Measurements from ENCODE around the gene GIGYF1. TPM values are rescaled to one million over a fixed set of nuclear protein-coding genes. Genes with fewer than 3 reads are reported as not detected.
A peak's percentile ranks its signal among the peaks of the same experiment; 100 is the strongest.
"Not testable (repeated sequence)": the region's sequence is repeated elsewhere in the genome, so short reads cannot be mapped to it uniquely, and the experiment has no call there.

The GIGYF1 gene
- total and polyA plus RNA-seq, 4 donors: 19.0 to 41.6 (median 33.8) TPM

- 3 to 4% methylated on average over 21 of the region's 21 CpGs for WGBS, 2 donors
- peaks cover 7 to 26% (median 23%) of the 10 kb centered on the region in 3 donors for H3K27me3 ChIP-seq (ENCODE audit: control insufficient read depth in 3 of 3, insufficient read depth in 3 of 3, low read length in 2 of 3)
Measured at GRCh38 chr7:100720279-100720670, 26.2 kb upstream of the GIGYF1 start, which contains the start of gene EPO. Gene EPO (plus strand): TSS chr7:100720468. CDS start chr7:100720981, 513 bp downstream.

DNA sequence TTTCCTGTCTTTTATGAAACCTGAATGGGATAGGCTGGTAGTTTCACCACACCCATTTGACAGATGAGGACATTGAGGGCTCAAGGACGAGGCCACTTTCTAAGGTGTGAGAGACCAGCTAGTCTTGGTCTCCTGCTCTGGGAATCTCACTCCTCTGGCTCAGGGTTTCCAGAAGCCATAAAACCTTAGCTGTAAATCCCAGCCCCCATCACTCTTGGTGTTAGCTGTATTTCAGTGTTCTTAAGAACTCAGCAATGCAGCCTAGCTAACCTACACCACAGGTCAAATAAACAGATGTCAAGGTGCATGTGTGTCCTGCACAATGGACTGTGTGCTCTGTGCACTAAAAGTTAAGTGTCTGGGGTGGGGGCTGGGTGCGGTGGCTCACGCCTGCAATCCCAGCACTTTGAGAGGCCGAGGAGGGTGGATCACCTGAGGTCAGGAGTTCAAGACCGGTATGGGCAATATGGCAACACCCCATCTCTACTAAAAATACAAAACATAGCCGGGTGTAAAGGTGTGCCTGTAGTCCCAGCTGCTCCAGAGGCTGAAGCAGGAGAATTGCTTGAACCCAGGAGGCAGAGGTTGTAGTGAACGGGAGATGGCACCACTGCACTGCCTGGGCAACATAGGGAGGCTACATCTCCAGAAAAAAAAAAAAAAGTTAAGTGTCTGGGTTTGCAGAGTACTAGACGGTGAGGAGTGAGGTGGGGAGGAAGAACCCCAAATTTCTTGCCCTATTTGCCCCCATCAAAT is 25.7 kb upstream of the GIGYF1 start:
- Histone ChIP-seq H3K27me3 (ENCODE audit: control insufficient read depth in 3 of 3, insufficient read depth in 3 of 3, low read length in 2 of 3) (peaks cover 7 to 26% (median 23%) of the 10 kb centered on the region in 3 donors), H3K4me3 (no peak overlapping the region), H3K9ac (ENCODE audit: insufficient read depth in 1 of 2, low read length in 2 of 2) (no peak overlapping the region), H3K4me1 (ENCODE audit: control insufficient read depth in 5 of 5, insufficient read depth in 5 of 5, low read length in 5 of 5) (peaks cover 0 to 10% (median 3%) of the 10 kb centered on the region in 5 donors), H3K36me3 (ENCODE audit: control insufficient read depth in 4 of 4, insufficient read depth in 4 of 4, low read length in 4 of 4) (no peaks in the 10 kb centered on the region), H3K27ac (ENCODE audit: low read depth in 1 of 2, low read length in 1 of 2) (no peak overlapping the region), H3K9me3 (ENCODE audit: control insufficient read depth in 4 of 4, insufficient read depth in 3 of 4, low read length in 3 of 4) (peaks cover 0 to 3% (median under 1%) of the 10 kb centered on the region in 4 donors)
- WGBS, 2 donors: 46 to 52% methylated on average over 8 of the region's 8 CpGs
- ATAC-seq (ENCODE audit: insufficient read depth, low FRiP score) (no peak), DNase-seq (peak in 1 of 3 donors; percentile 23)
- TF ChIP-seq, protein P1, sequence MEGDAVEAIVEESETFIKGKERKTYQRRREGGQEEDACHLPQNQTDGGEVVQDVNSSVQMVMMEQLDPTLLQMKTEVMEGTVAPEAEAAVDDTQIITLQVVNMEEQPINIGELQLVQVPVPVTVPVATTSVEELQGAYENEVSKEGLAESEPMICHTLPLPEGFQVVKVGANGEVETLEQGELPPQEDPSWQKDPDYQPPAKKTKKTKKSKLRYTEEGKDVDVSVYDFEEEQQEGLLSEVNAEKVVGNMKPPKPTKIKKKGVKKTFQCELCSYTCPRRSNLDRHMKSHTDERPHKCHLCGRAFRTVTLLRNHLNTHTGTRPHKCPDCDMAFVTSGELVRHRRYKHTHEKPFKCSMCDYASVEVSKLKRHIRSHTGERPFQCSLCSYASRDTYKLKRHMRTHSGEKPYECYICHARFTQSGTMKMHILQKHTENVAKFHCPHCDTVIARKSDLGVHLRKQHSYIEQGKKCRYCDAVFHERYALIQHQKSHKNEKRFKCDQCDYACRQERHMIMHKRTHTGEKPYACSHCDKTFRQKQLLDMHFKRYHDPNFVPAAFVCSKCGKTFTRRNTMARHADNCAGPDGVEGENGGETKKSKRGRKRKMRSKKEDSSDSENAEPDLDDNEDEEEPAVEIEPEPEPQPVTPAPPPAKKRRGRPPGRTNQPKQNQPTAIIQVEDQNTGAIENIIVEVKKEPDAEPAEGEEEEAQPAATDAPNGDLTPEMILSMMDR (IDR thresholded peaks at IDR 0.05; ENCODE audit: control extremely low read depth, extremely low read depth): no peak

More at GRCh38 chr7:100720279-100720670, 26.2 kb upstream of the GIGYF1 start, which contains the start of gene EPO:
- peaks cover 0 to 3% (median under 1%) of the 10 kb centered on the region in 4 donors for H3K9me3 ChIP-seq (ENCODE audit: control insufficient read depth in 4 of 4, insufficient read depth in 3 of 4, low read length in 3 of 4)
- no peaks in the 10 kb centered on the region for H3K36me3 ChIP-seq (ENCODE audit: control insufficient read depth in 4 of 4, insufficient read depth in 4 of 4, low read length in 4 of 4)
- H3K4me1 ChIP-seq (ENCODE audit: control insufficient read depth in 5 of 5, insufficient read depth in 5 of 5, low read length in 5 of 5): peaks cover 0 to 10% (median 3%) of the 10 kb centered on the region in 5 donors
- no peak within 1 kb of the TSS for H3K9ac ChIP-seq (ENCODE audit: insufficient read depth in 1 of 2, low read length in 2 of 2)
- no peak within 1 kb of the TSS for H3K4me3 ChIP-seq
- H3K27ac ChIP-seq (ENCODE audit: low read depth in 1 of 2, low read length in 1 of 2): no peak within 1 kb of the TSS
- TF ChIP-seq, protein P1 (IDR thresholded peaks at IDR 0.05; ENCODE audit: control extremely low read depth, extremely low read depth): no peak
- ATAC-seq (ENCODE audit: insufficient read depth, low FRiP score): no peak
- DNase-seq: no peak

GRCh38 chr7:100717073-100717472 is 23.0 kb upstream of the GIGYF1 start:
- not testable (repeated sequence) for H3K4me1 ChIP-seq (ENCODE audit: control insufficient read depth in 5 of 5, insufficient read depth in 5 of 5, low read length in 5 of 5); H3K36me3 ChIP-seq (ENCODE audit: control insufficient read depth in 4 of 4, insufficient read depth in 4 of 4, low read length in 4 of 4); DNase-seq; H3K9me3 ChIP-seq (ENCODE audit: control insufficient read depth in 4 of 4, insufficient read depth in 3 of 4, low read length in 3 of 4); H3K4me3 ChIP-seq; H3K9ac ChIP-seq (ENCODE audit: insufficient read depth in 1 of 2, low read length in 2 of 2); ATAC-seq (ENCODE audit: insufficient read depth, low FRiP score); H3K27ac ChIP-seq (ENCODE audit: low read depth in 1 of 2, low read length in 1 of 2)
- H3K27me3 ChIP-seq (ENCODE audit: control insufficient read depth in 3 of 3, insufficient read depth in 3 of 3, low read length in 2 of 3): peaks cover 4 to 23% (median 23%) of the 10 kb centered on the region in 3 donors
- 88 to 95% methylated on average over 2 of the region's 2 CpGs for WGBS, 2 donors

DNA sequence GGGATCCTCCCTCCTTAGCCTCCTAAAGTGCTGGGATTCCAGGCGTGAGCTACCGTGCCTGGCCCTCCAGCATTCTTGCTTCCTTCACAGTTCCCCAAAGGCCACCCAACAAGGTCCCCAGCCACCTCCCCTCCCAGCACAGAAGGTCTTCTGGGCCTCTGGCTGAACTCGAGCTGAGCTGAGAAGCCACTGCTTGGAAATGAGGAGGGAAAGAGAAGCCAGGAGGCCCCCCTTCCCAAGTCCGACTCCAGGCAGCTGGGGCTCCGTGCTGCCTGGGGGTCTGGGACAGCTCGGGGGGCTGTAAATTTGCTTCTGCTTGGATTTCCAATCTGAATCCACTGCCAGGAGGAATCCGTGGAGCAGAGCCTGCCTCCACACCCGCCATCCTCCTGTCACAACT is 20.7 kb upstream of the GIGYF1 start:
- peaks cover 0 to 3% (median under 1%) of the 10 kb centered on the region in 4 donors for H3K9me3 ChIP-seq (ENCODE audit: control insufficient read depth in 4 of 4, insufficient read depth in 3 of 4, low read length in 3 of 4)
- H3K36me3 ChIP-seq (ENCODE audit: control insufficient read depth in 4 of 4, insufficient read depth in 4 of 4, low read length in 4 of 4): no peaks in the 10 kb centered on the region
- no peaks in the 10 kb centered on the region for H3K4me1 ChIP-seq (ENCODE audit: control insufficient read depth in 5 of 5, insufficient read depth in 5 of 5, low read length in 5 of 5)
- H3K27ac ChIP-seq (ENCODE audit: low read depth in 1 of 2, low read length in 1 of 2): no peak overlapping the region
- DNase-seq: peak in 1 of 3 donors; percentile 6
- no peak overlapping the region for H3K4me3 ChIP-seq
- H3K27me3 ChIP-seq (ENCODE audit: control insufficient read depth in 3 of 3, insufficient read depth in 3 of 3, low read length in 2 of 3): peaks cover 0 to 7% (median 4%) of the 10 kb centered on the region in 3 donors
- TF ChIP-seq, protein P1 (IDR thresholded peaks at IDR 0.05; ENCODE audit: control extremely low read depth, extremely low read depth): no peak
- no peak for ATAC-seq (ENCODE audit: insufficient read depth, low FRiP score)
- no peak overlapping the region for H3K9ac ChIP-seq (ENCODE audit: insufficient read depth in 1 of 2, low read length in 2 of 2)
- WGBS, 2 donors: 73 to 79% methylated on average over 8 of the region's 8 CpGs
